Astrocyte of the spinal cord (primary cell): ENCODE measurements around the gene CDCA4.

Source experiments
- DNase-seq: peaks from one replicate; pipeline ENCODE4 v3.0.0; 2011; ENCODE audit warnings: low read depth, low spot score
- H3K4me3 ChIP-seq: 2 replicates; pipeline ENCODE4 v1.5.1; 2011; ENCODE audit warnings: low read depth, mild to moderate bottlenecking, low read length, moderate library complexity
- CTCF ChIP-seq: IDR thresholded peaks from 2 replicates; pipeline ENCODE4 v1.5.1; 2012; ENCODE audit warnings: low read depth, mild to moderate bottlenecking, low read length, inconsistent platforms
- in situ Hi-C: cut with HindIII; loops from 2 replicates; pipeline ENCODE4 v1.10.0; 2017; ENCODE audit warnings: low sequenced_read_pairs

CDCA4 gene

GRCh38 chr14:105050551-105050897 lies 29.6 kb upstream of the CDCA4 start:
- DNase-seq: no peak
- H3K4me3 ChIP-seq: no peak overlapping the region
- in situ Hi-C loops: no loop called here
- TF ChIP-seq CTCF: no peak

GRCh38 chr14:105049753-105050550 lies 29.1 kb upstream of the CDCA4 start:
- DNase-seq: no peak
- no peak for TF ChIP-seq CTCF
- in situ Hi-C loops: no loop called here
- no peak overlapping the region for H3K4me3 ChIP-seq

GRCh38 chr14:105047283-105048016 lies 26.6 kb upstream of the CDCA4 start:
- H3K4me3 ChIP-seq: no peak overlapping the region
- no peak for DNase-seq
- in situ Hi-C loops: no loop called here
- no peak for TF ChIP-seq CTCF

GRCh38 chr14:105046891-105047282 lies 26.0 kb upstream of the CDCA4 start:
- in situ Hi-C loops: no loop called here
- no peak for DNase-seq
- TF ChIP-seq CTCF: no peak
- H3K4me3 ChIP-seq: no peak overlapping the region

GRCh38 chr14:105045710-105046326 lies 24.9 kb upstream of the CDCA4 start:
- H3K4me3 ChIP-seq: no peak overlapping the region
- TF ChIP-seq CTCF: peak; percentile 99
- in situ Hi-C loops: no loop called here
- DNase-seq: peak; percentile 78

GRCh38 chr14:105043641-105044040 lies 22.8 kb upstream of the CDCA4 start:
- TF ChIP-seq CTCF: no peak
- H3K4me3 ChIP-seq: no peak overlapping the region
- DNase-seq: no peak
- in situ Hi-C loops: no loop called here
